ENCODE measurements around the gene RPS6KA5.
A peak's percentile ranks its signal among the peaks of the same experiment; 100 is the strongest.

Gene RPS6KA5

GRCh38 chr14:90820958-90821357 is 239.5 kb downstream of the RPS6KA5 start:
- no peak for TF ChIP-seq CTCF (IDR thresholded peaks at IDR 0.05; ENCODE audit: low read depth, low read length)

GRCh38 chr14:90819734-90820393 is 240.6 kb downstream of the RPS6KA5 start:
- no peak overlapping the region for H3K4me3 ChIP-seq (ENCODE audit: low read depth, low read length)
- TF ChIP-seq CTCF (IDR thresholded peaks at IDR 0.05; ENCODE audit: low read depth, low read length): no peak

More at GRCh38 chr14:90820958-90821357, 239.5 kb downstream of the RPS6KA5 start:
- no peak overlapping the region for H3K4me3 ChIP-seq (ENCODE audit: low read depth, low read length)

- no peak overlapping the region for H3K4me3 ChIP-seq (ENCODE audit: low read depth, low read length)
- no peak for TF ChIP-seq CTCF (IDR thresholded peaks at IDR 0.05; ENCODE audit: low read depth, low read length)
Observed at GRCh38 chr14:90818715-90819114, 241.7 kb downstream of the RPS6KA5 start.

- no peak for TF ChIP-seq CTCF (IDR thresholded peaks at IDR 0.05; ENCODE audit: low read depth, low read length)
- peak overlapping the region; percentile 10; the same call in 1 of the 2 replicates for H3K4me3 ChIP-seq (ENCODE audit: low read depth, low read length)
Observed at GRCh38 chr14:90816681-90817436, 243.6 kb downstream of the RPS6KA5 start.

- peak within 1 kb of the TSS; percentile 82 for H3K4me3 ChIP-seq (ENCODE audit: low read depth, low read length)
- no peak for TF ChIP-seq CTCF (IDR thresholded peaks at IDR 0.05; ENCODE audit: low read depth, low read length)
Observed at GRCh38 chr14:90815822-90816662, 244.4 kb downstream of the RPS6KA5 start, which contains the start of gene TTC7B. Gene TTC7B (minus strand): TSS chr14:90816430. CDS start chr14:90816295, 135 bp downstream.

GRCh38 chr14:90815572-90815821 is 244.9 kb downstream of the RPS6KA5 start:
- H3K4me3 ChIP-seq (ENCODE audit: low read depth, low read length): peak overlapping the region; percentile 82
- TF ChIP-seq CTCF (IDR thresholded peaks at IDR 0.05; ENCODE audit: low read depth, low read length): no peak

All from WI38 (cell line).